GM18520 (cell line): ENCODE measurements around the gene NGEF.

Source experiments
- ATAC-seq: cut with Tn5 transposase; IDR thresholded peaks from one replicate; pipeline ENCODE4 v1.9.1; 2021; ENCODE audit not compliant: unreplicated experiment

The NGEF gene

GRCh38 chr2:232901736-232902578 lies 111.1 kb downstream of the NGEF start:
- no peak for ATAC-seq

GRCh38 chr2:232900811-232901735 lies 112.0 kb downstream of the NGEF start:
- ATAC-seq, result no peak

GRCh38 chr2:232898592-232899543 lies 114.2 kb downstream of the NGEF start:
- no peak for ATAC-seq

GRCh38 chr2:232897598-232898408 lies 115.3 kb downstream of the NGEF start:
- no peak for ATAC-seq

- ATAC-seq, result no peak
Measured at GRCh38 chr2:232896720-232897597, 116.1 kb downstream of the NGEF start.

GRCh38 chr2:232896111-232896510 lies 116.9 kb downstream of the NGEF start:
- ATAC-seq, result no peak

GRCh38 chr2:232894746-232895145 lies 118.3 kb downstream of the NGEF start:
- ATAC-seq, result no peak

- ATAC-seq, result no peak
Measured at GRCh38 chr2:232894251-232894650, 118.8 kb downstream of the NGEF start.

- ATAC-seq, result no peak
Measured at GRCh38 chr2:232893834-232894233, 119.2 kb downstream of the NGEF start.

GRCh38 chr2:232892843-232893242 lies 120.2 kb downstream of the NGEF start:
- ATAC-seq, result no peak

- no peak for ATAC-seq
Measured at GRCh38 chr2:232892221-232892620, 120.8 kb downstream of the NGEF start.

GRCh38 chr2:232891621-232892071 lies 121.4 kb downstream of the NGEF start:
- no peak for ATAC-seq

GRCh38 chr2:232890896-232891601 lies 122.0 kb downstream of the NGEF start:
- ATAC-seq, result no peak

- no peak for ATAC-seq
Measured at GRCh38 chr2:232890536-232890895, 122.5 kb downstream of the NGEF start.

- no peak for ATAC-seq
Measured at GRCh38 chr2:232889876-232890401, 123.1 kb downstream of the NGEF start.

GRCh38 chr2:232888839-232889529 lies 124.1 kb downstream of the NGEF start:
- ATAC-seq, result no peak

GRCh38 chr2:232888099-232888836 lies 124.8 kb downstream of the NGEF start:
- ATAC-seq, result no peak
